Measurements from ENCODE around the gene BAD.
A peak's percentile ranks its signal among the peaks of the same experiment; 100 is the strongest.

Gene BAD

DNA sequence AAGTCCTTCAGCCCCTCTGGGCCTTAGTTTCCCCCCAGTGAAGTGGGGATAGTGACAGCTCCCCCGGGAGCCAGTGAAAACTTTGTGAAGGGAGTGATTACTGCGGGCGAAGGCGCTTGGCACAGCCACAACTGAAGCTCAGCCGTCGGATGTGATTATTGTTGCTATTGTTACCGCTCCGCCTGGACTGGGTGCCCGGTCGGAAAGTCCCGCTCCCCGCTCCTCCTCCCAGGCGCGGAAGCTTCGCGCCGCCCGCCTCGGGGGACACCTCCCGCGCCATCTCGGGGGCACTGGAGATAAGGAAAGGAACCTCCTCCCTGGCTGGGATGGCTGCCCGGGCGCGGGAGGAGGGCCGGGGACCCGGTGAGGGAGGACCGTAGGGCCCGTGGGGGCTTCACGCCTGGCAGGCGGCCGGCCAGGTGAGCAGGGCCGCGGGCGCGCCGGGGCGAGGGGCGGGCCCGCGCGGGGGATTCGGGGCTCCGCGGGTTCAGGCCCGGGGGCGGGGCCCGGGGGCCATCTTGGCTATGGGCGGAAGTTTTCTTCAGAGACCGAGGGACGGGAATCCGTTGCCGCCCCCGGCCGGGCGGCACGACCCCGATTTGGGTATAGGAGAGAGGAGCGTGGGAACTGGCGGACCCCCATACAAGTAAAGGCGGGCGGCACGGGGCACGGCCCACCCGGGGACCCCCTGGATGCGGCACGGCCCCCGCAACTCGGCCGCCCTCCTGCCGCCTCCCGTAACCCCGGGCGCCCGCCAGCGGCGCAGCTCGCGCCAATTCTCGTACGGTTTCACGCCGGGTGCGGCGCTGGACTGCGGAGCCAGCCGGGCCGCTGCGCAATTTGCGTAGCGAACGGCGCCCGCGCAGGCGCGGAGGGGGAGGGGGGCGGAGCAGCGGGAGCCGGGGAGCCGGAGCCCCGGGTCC lies 758 bp upstream of the BAD start, which contains the start of gene GPR137:
Gene GPR137, plus strand, starts transcription at position 887 of the 923 bp plus-strand sequence. CDS start 677 bp downstream, outside the sequence.
- TF ChIP-seq, protein P1, sequence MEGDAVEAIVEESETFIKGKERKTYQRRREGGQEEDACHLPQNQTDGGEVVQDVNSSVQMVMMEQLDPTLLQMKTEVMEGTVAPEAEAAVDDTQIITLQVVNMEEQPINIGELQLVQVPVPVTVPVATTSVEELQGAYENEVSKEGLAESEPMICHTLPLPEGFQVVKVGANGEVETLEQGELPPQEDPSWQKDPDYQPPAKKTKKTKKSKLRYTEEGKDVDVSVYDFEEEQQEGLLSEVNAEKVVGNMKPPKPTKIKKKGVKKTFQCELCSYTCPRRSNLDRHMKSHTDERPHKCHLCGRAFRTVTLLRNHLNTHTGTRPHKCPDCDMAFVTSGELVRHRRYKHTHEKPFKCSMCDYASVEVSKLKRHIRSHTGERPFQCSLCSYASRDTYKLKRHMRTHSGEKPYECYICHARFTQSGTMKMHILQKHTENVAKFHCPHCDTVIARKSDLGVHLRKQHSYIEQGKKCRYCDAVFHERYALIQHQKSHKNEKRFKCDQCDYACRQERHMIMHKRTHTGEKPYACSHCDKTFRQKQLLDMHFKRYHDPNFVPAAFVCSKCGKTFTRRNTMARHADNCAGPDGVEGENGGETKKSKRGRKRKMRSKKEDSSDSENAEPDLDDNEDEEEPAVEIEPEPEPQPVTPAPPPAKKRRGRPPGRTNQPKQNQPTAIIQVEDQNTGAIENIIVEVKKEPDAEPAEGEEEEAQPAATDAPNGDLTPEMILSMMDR (IDR thresholded peaks at IDR 0.05; ENCODE audit: insufficient read depth, low read length, missing control alignments), result no peak
- H3K4me3 ChIP-seq (ENCODE audit: low read depth, low read length), result peak within 1 kb of the TSS; percentile 73
- ChIA-PET POLR2A (interaction anchor here (0.9 to 1.7 kb wide), 4 partner anchors 13 to 33 kb away, joined by 3 to 9 read pairs (median 6); partner anchors contain the start of gene PRDX5), CTCF (interaction anchor here (1.1 to 10.7 kb wide), 4 partner anchors 14 to 70 kb away, joined by 4 to 166 read pairs (median 26); partner anchors contain the start of genes CATSPERZ and ESRRA)
- no peak for DNase-seq (ENCODE audit: low read depth, low spot score)

DNA sequence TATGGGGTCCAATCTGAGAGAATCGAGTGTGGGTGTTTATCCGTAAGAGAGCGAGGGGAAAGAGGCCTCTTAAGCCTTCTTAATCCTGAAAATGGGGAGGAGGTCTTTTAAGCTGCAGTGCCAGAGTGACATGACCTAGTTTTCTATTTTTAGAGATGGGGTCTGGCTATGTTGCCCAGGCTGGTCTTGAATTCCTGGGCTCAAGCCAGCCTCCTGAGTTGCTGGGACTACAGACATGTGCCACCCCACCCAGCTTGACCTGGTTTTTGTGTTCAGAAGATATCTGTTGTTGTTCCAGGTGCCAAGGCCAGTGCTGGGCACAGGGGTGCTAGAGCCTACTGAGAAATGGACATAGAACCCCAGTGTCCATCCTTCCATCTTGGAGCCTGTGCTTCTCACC lies 1.4 kb downstream of the BAD start:
- no peak for DNase-seq (ENCODE audit: low read depth, low spot score)
- TF ChIP-seq, protein P1 (IDR thresholded peaks at IDR 0.05; ENCODE audit: insufficient read depth, low read length, missing control alignments), result no peak
- H3K4me3 ChIP-seq (ENCODE audit: low read depth, low read length), result peak overlapping the region; percentile 73; the same call in 1 of the 2 replicates
- ChIA-PET CTCF (interaction anchor here (0.9 to 10.7 kb wide), 8 partner anchors 9 to 405 kb away, joined by 3 to 166 read pairs (median 8); partner anchors contain the start of genes CATSPERZ and ESRRA), POLR2A (interaction anchor here (0.7 to 2.2 kb wide), 4 partner anchors 11 to 37 kb away, joined by 3 to 8 read pairs (median 3); partner anchors contain the start of gene ESRRA)

DNA sequence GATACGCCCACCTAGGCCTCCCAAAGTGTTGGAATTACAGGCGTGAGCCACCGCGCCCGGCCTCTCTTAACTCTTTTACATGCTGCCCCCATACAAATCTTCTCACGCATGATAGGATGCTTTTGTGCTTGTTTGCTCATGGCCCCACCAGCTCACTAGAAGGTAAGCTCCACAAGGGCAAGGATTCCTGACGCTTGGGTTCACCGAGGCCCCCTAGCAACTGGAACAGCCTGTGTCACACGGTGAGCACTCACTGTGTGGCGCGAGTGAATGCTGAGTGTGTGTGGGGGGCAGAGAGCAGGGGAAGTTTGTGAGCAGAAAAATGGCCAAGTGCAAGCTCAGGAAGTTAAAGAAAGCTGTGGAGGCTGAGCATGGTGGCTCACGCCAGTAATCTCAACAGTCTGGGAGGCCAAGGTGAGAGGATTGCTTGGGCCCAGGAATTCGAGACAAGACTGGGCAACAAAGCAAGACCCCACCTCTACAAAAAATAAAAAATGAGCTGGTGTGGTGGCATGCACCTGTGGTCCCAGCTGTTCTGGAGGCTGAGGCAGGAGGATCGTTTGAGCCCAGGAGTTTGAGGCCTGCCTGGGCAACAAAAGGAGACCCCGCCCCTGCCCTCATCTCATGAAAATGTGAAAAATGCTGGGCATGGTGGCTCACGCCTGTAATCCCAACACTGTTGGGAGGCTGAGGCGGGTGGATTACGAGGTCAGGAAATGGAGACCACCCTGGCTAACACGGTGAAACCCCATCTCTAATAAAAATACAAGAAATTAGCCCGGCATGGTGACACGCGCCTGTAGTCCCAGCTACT lies 2.3 kb downstream of the BAD start:
- H3K4me3 ChIP-seq (ENCODE audit: low read depth, low read length), result no peak overlapping the region
- ChIA-PET POLR2A (interaction anchor here (0.7 to 2.2 kb wide), 2 partner anchors 12 to 37 kb away, joined by 3 to 8 read pairs; no protein-coding TSS in a partner anchor), CTCF (interaction anchor here (1.2 to 10.7 kb wide), 6 partner anchors 8 to 73 kb away, joined by 3 to 166 read pairs (median 18); partner anchors contain the start of genes CATSPERZ and ESRRA)
- no peak for DNase-seq (ENCODE audit: low read depth, low spot score)
- TF ChIP-seq, protein P1 (IDR thresholded peaks at IDR 0.05; ENCODE audit: insufficient read depth, low read length, missing control alignments), result no peak

DNA sequence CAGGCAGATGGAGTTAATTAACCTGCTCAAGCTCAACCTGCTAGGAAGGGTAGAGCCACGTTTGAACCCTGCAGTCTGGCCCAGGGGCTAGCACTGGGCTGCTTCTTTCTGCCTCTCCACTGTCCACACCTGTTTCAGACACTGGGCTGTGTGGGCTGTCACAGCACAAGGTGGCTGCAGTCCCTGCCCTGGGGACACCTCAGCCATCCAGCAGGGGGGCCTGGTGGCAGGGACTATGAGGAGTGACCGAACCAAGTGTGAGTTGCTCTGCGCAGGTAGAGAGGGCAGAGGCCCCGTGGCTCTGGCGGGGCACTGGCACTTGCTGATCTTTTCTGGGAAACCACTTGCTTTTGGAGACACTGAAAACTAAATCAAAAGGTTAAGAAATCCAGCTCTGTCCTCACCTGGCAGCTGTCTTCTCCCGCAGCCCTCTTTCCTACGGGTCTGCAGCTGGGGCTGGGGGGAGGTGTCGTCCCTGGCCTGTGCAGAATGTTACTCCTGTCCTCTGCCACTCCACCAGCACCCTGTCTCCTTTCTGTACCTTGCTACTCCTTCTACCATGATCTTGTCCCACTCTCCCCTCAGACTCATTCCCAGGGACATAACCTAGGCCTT lies 5.8 kb downstream of the BAD start:
- TF ChIP-seq, protein P1 (IDR thresholded peaks at IDR 0.05; ENCODE audit: insufficient read depth, low read length, missing control alignments), result no peak
- no peak for DNase-seq (ENCODE audit: low read depth, low spot score)
- POLR2A ChIA-PET, result no interaction called here
- H3K4me3 ChIP-seq (ENCODE audit: low read depth, low read length), result no peak overlapping the region
- CTCF ChIA-PET, result interaction anchor here (1.4 to 5.0 kb wide), 3 partner anchors 22 to 28 kb away, joined by 4 to 20 read pairs (median 4); partner anchors contain the start of gene PLCB3

DNA sequence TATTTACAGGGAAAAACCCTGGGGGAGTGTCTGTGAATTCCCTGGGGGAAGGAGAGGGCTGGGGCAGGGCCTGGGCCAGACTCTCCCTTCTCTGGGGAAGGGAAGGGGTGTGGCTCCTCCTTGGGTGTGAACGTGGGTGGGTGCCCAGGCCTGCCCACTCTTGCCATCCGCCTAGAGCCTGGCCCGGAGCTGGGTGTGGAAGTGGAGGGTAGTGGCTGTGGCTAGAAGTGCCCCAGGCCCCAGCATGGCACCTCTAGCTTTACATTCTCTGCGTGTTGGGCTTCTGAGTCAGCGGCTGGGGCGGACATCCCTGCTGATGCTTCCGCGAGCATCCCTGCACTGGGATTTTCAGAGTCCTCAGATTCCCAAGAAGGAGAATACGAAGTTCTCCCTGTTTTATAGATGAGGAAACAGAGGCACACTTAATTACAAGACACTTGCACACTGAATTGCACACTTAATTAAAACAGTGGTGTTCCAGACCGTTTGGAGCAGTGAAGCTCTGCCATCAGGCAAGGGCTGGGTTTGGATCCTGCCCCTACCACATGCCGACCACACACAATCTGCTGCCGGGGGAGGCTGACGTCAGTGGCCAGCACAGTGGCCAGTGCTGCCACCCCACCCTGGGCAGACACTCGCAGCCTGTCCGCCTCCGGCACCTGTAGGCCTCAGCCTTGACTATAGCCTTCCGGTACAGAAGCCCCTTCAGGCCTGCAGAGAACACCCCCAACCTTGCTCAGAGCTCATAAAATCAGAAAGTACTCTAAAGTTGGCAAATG lies 7.6 kb downstream of the BAD start:
- TF ChIP-seq, protein P1 (IDR thresholded peaks at IDR 0.05; ENCODE audit: insufficient read depth, low read length, missing control alignments), result no peak
- DNase-seq (ENCODE audit: low read depth, low spot score), result no peak
- no peak overlapping the region for H3K4me3 ChIP-seq (ENCODE audit: low read depth, low read length)
- ChIA-PET POLR2A (interaction anchor here (0.6 kb wide), 1 partner anchor 57 kb away, joined by 3 read pairs; no protein-coding TSS in a partner anchor), CTCF (interaction anchor here (1.0 to 5.0 kb wide), 5 partner anchors 24 to 78 kb away, joined by 3 to 20 read pairs (median 4); partner anchors contain the start of gene PLCB3)

All from AG04449 (cell line).